Testis (tissue), 2 donors: ENCODE results near the gene THUMPD1.

ENCODE experiments used
- CTCF ChIP-seq, 3 experiments: fragments of 450-650 bp in 2 of 3; fragments of 200-600 bp in 1 of 3; sonication (generic) in 1 of 3; IDR thresholded peaks; one replicate each; pipeline ENCODE4 v1.5.1; 2016 to 2019; ENCODE audit warnings: antibody characterized with exemption in 3 of 3, mild to moderate bottlenecking in 2 of 3, moderate library complexity in 1 of 3
- POLR2A ChIP-seq: fragments of 450-650 bp; IDR thresholded peaks from one replicate; pipeline ENCODE4 v1.6.1; 2017; ENCODE audit warnings: antibody characterized with exemption, mild to moderate bottlenecking, moderate library complexity

DNA sequence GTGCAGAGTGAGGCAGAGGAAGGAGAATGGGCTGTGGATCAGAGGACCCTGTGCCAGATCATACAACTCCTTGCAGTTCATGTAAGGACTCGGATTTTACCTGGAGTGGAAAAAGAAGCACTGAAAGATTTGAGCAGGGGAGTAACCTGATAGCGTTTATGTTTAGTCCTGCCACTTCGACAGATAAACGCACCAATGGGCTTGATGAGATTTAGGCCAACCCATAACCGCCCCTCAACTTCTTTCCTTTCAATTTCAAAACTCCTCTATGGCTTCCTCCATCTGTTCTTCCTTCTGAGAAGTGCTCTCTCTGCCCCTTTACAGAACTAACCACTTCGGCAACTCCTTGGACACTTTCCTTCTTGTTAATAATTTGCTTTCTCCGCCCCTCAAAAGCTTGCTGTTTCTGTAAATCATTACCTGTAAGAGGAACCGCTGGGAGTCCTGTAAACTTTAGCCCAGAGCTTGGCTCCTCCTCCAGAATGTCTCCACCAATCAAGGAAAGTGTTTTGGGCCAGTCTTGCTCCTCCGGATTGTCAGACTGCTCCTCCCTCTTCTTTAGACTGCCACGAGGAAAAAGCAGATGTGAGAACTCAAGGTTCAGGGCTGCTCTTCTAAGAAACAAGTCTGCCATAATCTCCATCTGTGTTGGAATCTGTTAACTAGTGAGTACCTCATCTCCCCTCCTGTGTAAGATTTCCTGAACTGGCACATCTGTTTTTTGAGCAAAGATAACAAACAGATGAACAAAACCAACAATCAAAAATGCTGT, 22.0 kb upstream of the THUMPD1 start, which contains the start of gene ACSM3:
- TF ChIP-seq POLR2A (no peak), CTCF (IDR thresholded peaks at IDR 0.05) (no peak)
